ENCODE results near the gene ATRAID. TPM values are rescaled to one million over a fixed set of nuclear protein-coding genes. Genes with fewer than 3 reads are reported as not detected.

Gene ATRAID
- total RNA-seq, 4 donors from 2014 or later = 114 to 197 (median 157) TPM

DNA sequence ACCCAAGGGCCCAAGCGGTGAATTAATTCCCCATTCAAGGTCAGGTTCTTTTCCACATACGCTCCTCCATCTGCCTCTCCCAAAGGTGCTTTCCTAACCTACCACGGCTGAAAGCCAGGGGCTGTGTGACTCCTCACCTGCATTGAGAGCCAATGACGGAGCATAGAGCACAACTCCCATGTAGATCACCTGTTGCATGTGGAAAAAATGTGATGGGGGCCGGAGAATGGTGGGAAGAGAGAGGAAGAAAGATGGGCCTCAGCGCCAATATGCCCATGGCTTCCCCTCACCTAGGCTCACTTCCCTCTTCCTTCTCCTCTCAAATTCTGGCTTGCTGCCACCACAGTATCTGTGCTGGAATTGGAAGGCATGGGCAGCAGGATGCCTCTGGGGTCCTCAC is 5.5 kb upstream of the ATRAID start:
- no peak for DNase-seq (ENCODE audit: low spot score)
- ATAC-seq (ENCODE audit: low FRiP score) = no peak
- TF ChIP-seq, protein P1, sequence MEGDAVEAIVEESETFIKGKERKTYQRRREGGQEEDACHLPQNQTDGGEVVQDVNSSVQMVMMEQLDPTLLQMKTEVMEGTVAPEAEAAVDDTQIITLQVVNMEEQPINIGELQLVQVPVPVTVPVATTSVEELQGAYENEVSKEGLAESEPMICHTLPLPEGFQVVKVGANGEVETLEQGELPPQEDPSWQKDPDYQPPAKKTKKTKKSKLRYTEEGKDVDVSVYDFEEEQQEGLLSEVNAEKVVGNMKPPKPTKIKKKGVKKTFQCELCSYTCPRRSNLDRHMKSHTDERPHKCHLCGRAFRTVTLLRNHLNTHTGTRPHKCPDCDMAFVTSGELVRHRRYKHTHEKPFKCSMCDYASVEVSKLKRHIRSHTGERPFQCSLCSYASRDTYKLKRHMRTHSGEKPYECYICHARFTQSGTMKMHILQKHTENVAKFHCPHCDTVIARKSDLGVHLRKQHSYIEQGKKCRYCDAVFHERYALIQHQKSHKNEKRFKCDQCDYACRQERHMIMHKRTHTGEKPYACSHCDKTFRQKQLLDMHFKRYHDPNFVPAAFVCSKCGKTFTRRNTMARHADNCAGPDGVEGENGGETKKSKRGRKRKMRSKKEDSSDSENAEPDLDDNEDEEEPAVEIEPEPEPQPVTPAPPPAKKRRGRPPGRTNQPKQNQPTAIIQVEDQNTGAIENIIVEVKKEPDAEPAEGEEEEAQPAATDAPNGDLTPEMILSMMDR (IDR thresholded peaks at IDR 0.05) = no peak

DNA sequence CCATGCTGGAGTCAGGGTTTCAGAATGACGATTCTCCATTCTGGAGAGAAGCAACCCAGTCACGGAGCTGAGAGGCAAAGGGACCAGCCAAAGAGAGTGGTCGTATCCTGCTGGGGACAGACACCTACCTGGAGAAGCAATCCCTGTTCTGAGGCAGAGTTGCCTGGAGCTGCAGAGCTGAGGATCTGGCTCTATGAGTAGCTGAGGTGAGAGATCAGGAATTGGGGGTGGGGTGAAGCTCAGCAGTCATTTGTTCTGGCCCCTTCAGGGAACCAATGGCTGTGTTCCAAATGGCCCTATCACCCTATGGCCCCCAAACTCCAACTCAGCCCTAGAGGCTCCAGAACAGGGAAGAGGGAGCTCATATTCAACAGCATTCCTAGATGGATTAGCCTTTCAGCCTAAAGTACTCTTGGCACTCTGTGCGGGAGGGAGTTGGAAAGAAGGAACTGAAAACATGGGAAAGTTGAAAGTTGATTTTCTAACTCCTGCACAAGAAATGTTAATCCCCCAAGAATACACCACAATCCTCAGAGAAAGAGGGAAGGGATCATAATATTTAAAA is 3.3 kb upstream of the ATRAID start:
- DNase-seq (ENCODE audit: low spot score) (no peak), ATAC-seq (ENCODE audit: low FRiP score) (no peak)
- TF ChIP-seq, protein P1 (IDR thresholded peaks at IDR 0.05) = no peak

DNA sequence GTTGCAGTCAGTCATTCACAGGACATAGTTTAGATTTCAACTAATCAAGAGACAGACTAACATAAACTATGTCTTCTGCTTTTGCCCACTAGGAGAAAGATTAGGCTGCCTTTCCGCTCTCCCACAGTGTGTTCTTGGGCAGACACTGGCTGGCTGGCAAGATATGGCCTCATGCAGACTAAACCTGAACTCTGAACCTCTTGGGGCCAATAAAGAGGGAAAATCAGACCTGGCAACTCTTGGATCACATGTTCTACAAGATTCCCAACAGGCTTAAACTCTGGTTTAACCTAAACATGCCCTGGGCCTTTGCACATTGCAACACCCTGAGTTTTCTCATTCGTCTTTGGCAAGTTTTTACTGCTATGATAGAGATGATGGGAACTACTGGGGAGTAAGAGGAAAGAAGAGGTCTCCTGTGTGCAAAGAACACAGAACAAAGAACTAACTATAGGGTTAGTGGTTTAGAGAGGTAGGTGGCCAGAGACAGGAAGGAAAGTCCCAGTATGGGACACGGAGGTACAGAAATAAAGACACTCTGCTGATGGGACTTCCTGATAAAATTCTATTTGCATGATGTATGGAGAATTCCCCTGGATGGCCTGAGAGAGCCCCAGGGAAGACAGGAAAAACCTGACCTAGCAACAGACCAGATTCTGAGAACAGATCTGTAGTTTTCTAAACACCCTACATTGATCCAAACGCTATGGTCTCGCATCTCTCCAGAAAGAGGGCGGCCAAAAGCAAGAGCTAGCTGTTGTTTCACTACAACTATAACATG is 2.0 kb upstream of the ATRAID start:
- DNase-seq (ENCODE audit: low spot score) (no peak), ATAC-seq (ENCODE audit: low FRiP score) (no peak)
- TF ChIP-seq, protein P1 (IDR thresholded peaks at IDR 0.05) = no peak

DNA sequence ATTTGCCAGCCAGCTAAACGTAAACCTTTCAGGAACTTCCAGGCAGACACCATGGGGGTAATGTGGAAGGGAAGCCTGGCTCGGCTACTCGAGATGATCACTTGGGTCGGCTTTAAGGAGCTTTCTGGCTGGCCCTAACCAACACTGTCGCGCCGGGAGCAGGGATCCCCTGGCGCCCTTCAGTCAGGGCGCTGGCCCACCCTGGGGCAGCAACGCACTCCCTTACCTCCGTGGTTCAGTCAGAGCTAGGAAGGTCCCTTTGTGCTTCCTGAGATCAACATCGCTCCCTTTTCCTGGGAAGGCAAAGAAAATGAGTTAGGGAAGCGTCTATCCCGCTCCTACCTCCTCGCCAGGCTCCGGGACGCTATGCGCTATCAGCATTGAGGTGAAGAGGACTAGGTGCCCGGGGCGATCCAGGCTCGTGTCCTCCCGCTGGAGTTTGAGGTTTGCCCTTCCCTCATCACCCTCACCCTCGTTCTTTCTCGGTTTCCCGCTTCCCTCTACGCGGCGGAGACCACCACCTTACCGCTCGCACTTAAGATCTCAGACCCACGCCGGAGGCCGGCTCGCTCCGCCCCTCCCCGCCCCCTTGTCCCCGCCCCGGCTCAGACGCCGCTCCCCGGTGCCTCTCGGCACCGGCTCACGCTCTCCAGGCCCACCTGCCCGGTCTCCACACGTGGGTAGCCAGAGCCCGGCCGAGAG is 449 bp upstream of the ATRAID start:
- DNase-seq (ENCODE audit: low spot score) (no peak), ATAC-seq (ENCODE audit: low FRiP score) (peak; percentile 4)
- TF ChIP-seq, protein P1 (IDR thresholded peaks at IDR 0.05) = no peak

DNA sequence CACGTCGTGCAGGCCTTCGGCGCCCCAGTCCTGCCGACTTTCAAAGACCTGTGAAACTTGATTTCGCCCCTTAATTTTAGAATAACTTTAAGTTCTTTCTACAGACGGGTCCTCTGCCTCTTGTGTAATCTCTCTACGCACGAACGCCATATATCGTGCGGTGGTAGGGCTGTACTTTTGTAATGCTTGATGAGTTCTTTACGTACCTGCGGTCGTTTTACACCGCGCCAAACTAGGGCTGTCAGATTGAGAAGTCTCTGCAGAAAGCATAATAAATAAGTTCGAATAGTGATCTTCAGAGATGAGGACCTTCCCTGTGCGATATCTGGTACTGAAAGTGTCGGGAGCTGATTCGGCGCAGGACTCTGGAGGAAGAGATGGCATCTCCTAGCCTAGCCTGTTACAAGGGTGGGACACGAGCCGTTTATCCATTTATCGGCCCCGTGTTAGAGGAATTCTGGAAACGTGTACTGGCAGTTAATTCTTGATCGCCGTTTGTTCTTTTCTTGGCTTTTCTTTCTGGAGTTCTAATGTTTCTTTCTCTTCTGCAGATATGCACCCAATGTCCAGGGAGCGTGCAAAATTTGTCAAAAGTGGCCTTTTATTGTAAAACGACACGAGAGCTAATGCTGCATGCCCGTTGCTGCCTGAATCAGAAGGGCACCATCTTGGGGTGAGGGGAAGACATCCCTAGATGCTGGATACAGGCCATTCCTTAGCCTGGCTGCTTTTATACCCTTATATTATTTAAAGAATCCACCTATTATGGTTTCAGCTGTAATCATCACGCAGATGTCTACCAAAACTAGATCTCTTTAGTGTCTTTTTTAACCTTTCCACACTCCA is 1.0 kb downstream of the ATRAID start:
- DNase-seq (ENCODE audit: low spot score) = no peak
- TF ChIP-seq, protein P1 (IDR thresholded peaks at IDR 0.05) = no peak
- peak; percentile 9 for ATAC-seq (ENCODE audit: low FRiP score)

DNA sequence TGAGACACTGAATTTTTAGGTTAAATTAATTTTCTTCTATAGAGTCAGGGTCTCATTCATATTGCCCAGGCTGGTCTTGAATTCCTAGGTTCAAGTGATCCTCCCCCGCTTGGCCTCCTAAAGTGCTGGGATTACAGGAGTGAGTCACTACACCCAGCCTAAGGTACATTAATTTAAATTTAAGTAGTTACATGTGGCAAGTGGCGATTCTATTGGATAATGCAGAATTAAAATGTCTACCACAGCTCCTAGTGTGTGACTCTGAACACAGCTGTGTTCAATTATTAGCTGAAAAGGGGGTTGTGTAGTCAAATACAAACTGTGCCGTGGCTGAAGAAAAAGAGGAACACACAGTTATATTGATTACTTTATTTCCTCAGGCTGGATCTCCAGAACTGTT is 3.1 kb downstream of the ATRAID start:
- TF ChIP-seq, protein P1 (IDR thresholded peaks at IDR 0.05) = no peak
- no peak for DNase-seq (ENCODE audit: low spot score)
- no peak for ATAC-seq (ENCODE audit: low FRiP score)

All from omental fat pad (tissue), 4 donors.